ENCODE data around the gene WIPF1.
A peak's percentile ranks its signal among the peaks of the same experiment; 100 is the strongest.

The WIPF1 gene

GRCh38 chr2:174529916-174530315 lies 67.7 kb downstream of the WIPF1 start:
- no peak for DNase-seq

DNA sequence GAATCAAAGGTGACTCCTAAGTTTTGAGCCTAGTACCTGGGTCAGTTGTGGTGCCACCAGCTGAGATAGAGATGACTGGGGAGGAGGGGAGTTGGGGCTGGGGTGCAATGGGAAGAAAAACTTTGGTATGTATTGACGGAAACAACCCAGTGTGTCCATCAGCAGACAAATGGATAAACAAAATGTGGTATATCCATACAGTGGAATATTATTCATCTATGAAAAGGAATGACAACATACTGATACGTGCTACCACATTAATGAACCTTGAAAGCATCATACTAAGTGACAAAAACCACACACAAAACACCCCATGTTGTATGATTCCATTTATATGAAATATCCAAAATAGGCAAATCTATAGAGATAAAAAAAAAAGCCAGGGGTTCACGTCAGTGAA lies 69.6 kb downstream of the WIPF1 start:
- no peak for DNase-seq

DNA sequence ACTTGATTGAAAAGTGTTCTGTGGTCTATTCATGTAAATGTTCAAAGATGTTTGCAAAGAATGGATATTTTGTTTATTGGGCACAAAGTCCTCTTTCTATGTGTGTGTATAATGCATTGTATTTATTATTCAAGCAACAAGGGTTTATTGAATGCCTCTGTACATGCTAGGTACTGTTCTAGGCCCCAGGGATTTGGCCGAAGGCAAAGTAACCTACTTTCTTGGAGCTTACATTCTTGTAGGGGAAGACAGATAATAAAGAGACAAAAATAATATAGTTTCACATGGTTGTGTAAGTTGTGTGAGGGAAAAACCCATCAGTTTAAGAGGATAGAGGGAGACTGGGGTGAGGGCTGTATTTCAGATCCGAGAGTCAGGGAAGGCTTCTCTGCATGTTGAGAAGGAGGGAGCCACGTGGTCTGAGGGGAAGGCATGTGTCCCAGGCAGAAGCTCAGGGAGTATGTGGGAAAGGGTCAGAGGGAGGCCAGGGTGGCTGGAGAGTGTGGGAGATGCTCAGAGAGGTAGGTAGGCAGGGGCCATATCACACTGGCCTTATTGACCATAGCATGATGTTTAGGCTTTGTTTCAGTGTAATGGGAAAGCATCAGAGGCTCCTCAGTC lies 70.4 kb downstream of the WIPF1 start:
- DNase-seq = no peak

DNA sequence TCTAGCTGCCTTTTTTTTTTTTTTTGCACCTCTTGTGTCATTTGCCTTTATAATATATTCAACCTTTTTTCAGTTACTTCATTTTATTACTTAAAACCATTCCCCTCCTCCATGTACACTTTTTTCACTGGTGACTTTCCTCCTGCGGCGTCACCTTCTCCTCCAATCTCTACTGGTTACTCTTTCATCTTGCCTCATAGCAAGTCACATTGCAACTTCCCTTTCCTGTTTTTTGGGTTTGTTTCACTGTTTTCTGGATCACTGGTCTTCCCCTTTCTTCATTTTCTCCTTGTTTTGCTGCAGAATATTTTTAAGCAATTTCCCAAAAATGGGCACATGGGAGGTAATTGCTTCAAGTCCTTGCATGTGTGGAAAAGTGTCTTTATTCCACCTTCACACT lies 73.1 kb downstream of the WIPF1 start:
- no peak for DNase-seq

- DNase-seq = peak; percentile 7
Measured at GRCh38 chr2:174522553-174522952, 75.1 kb downstream of the WIPF1 start.

GRCh38 chr2:174518395-174518794 lies 79.2 kb downstream of the WIPF1 start:
- DNase-seq = no peak

GRCh38 chr2:174516501-174517378 lies 80.9 kb downstream of the WIPF1 start:
- no peak for DNase-seq

GRCh38 chr2:174512345-174512744 lies 85.3 kb downstream of the WIPF1 start:
- no peak for DNase-seq

DNA sequence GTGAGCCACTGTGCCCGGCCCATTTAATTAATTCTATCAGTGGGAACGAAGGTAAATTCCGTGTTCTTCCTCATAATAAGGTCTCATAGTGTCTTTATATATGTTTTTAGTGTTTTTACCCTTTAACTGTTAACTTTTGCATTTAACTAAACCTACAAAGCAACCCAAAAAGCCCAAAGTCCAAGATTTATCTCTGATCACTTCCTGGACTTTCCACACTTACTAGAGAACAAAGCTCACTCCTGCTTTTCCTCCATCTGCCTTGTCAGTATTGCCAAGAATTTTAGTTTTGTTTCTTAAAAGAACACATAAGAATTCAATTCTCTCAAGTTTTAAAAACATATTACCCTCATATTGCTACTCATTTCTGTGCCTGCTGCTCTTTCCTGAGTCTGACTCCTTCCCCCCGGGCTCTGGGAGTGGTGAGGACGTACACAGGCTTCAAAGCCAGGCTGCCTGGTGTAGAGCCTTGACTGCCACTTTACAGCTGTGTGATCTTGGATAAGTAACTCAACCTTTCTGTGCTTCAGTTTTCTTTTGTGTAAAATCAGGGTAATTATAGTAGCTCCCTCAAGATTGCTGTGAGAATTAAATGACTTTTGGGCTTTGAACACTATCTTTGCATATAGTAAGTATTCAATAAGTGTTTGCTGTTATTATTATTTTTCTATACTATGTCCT lies 85.9 kb downstream of the WIPF1 start:
- no peak for DNase-seq

- DNase-seq = no peak
Measured at GRCh38 chr2:174510583-174511189, 86.9 kb downstream of the WIPF1 start.

All from COR-L47 (cell line).